Progenitor cell of endocrine pancreas (in vitro differentiated cells): ENCODE measurements around the gene TFAM. TPM values are rescaled to one million over a fixed set of nuclear protein-coding genes. Genes with fewer than 3 reads are reported as not detected.

Experiments used
- DNase-seq: peaks from one replicate; pipeline ENCODE4 v3.0.0; 2021; ENCODE audit warnings: low spot score; ENCODE audit not compliant: unreplicated experiment
- H3K27ac Mint-ChIP-seq: 2 replicates; pipeline ENCODE4 v1.8.0; 2021; ENCODE audit warnings: mild to moderate bottlenecking, moderate library complexity, mixed read lengths
- H3K27me3 Mint-ChIP-seq: 2 replicates; pipeline ENCODE4 v1.8.0; 2021; ENCODE audit warnings: mixed read lengths
- H3K36me3 Mint-ChIP-seq: 2 replicates; pipeline ENCODE4 v1.8.0; 2022; ENCODE audit warnings: mixed read lengths; ENCODE audit not compliant: insufficient read depth
- H3K4me1 Mint-ChIP-seq: 2 replicates; pipeline ENCODE4 v1.8.0; 2021; ENCODE audit warnings: low read depth, mixed read lengths
- H3K4me3 Mint-ChIP-seq: 2 replicates; pipeline ENCODE4 v1.8.0; 2021; ENCODE audit warnings: low read depth, mild to moderate bottlenecking, moderate library complexity, mixed read lengths
- H3K9me3 Mint-ChIP-seq: 2 replicates; pipeline ENCODE4 v1.8.0; 2021; ENCODE audit warnings: low read depth, mixed read lengths
- total RNA-seq: library from RNA; stranded (reverse); gene quantifications from 2 replicates; pipeline ENCODE4 v1.2.1, GENCODE V29; 2021
- TF ChIP-seq, protein P1 (sequence below): fragments of 200-600 bp; sonication (generic); IDR thresholded peaks from one replicate; pipeline ENCODE4 v1.5.0; 2021; ENCODE audit warnings: antibody characterized with exemption, mild to moderate bottlenecking; ENCODE audit not compliant: unreplicated experiment

TFAM gene
- total RNA-seq, 1 donor from 2014 or later, result 53.5 TPM

DNA sequence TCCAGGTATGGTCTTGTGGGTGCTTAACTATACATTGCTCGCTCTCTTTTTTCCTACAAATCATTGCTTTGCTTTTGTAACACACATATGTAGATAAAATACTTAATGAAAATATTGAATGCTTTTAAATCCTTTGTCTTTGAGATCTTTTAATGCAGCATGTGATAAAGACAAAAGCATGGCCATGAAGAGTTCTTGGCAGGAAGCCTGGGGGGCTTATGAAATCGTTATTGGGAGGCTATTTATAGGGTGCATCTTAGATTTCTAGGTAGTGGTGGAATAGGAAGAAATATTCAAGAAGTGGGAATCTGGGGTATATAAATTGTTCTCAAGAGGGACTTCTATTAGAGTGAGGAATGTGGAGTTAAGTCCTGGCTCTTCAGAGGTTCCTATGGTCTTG lies 28.5 kb upstream of the TFAM start:
- Mint-ChIP-seq H3K27ac (no peak overlapping the region), H3K36me3 (no peaks in the 10 kb centered on the region), H3K4me1 (peaks cover 6% of the 10 kb centered on the region), H3K4me3 (no peak overlapping the region), H3K9me3 (no peaks in the 10 kb centered on the region), H3K27me3 (no peaks in the 10 kb centered on the region)
- no peak for DNase-seq
- TF ChIP-seq, protein P1, sequence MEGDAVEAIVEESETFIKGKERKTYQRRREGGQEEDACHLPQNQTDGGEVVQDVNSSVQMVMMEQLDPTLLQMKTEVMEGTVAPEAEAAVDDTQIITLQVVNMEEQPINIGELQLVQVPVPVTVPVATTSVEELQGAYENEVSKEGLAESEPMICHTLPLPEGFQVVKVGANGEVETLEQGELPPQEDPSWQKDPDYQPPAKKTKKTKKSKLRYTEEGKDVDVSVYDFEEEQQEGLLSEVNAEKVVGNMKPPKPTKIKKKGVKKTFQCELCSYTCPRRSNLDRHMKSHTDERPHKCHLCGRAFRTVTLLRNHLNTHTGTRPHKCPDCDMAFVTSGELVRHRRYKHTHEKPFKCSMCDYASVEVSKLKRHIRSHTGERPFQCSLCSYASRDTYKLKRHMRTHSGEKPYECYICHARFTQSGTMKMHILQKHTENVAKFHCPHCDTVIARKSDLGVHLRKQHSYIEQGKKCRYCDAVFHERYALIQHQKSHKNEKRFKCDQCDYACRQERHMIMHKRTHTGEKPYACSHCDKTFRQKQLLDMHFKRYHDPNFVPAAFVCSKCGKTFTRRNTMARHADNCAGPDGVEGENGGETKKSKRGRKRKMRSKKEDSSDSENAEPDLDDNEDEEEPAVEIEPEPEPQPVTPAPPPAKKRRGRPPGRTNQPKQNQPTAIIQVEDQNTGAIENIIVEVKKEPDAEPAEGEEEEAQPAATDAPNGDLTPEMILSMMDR, result no peak

GRCh38 chr10:58358314-58358933 lies 26.8 kb upstream of the TFAM start:
- Mint-ChIP-seq H3K4me1 (peaks cover 1% of the 10 kb centered on the region), H3K4me3 (no peak overlapping the region), H3K27ac (no peak overlapping the region), H3K36me3 (no peaks in the 10 kb centered on the region), H3K9me3 (no peaks in the 10 kb centered on the region), H3K27me3 (no peaks in the 10 kb centered on the region)
- TF ChIP-seq, protein P1, result no peak
- DNase-seq, result no peak

GRCh38 chr10:58358947-58359346 lies 26.3 kb upstream of the TFAM start:
- no peak overlapping the region for H3K27ac Mint-ChIP-seq
- no peak overlapping the region for H3K4me3 Mint-ChIP-seq
- H3K9me3 Mint-ChIP-seq, result no peaks in the 10 kb centered on the region
- H3K27me3 Mint-ChIP-seq, result no peaks in the 10 kb centered on the region
- H3K4me1 Mint-ChIP-seq, result peaks cover 1% of the 10 kb centered on the region
- no peaks in the 10 kb centered on the region for H3K36me3 Mint-ChIP-seq
- no peak for DNase-seq
- TF ChIP-seq, protein P1, result no peak

DNA sequence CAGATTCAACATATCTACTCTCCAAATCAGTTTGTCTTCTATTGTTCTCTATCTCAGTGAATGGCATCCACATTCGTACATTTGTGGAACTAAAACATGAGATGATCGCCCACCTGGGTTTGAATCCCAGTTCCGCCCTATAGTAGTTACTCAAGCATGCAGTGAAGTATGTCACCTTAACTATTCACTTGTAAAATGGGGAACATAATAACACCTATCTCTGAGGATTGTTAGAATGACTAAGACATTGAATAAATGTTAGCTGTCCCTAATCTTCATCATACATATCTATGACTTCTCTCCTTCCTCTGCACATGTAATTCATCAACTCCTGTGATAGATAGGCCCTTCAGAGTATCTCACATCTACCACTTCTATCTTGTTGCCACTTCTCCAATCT lies 25.7 kb upstream of the TFAM start:
- no peak for DNase-seq
- Mint-ChIP-seq H3K4me3 (no peak overlapping the region), H3K27me3 (no peaks in the 10 kb centered on the region), H3K4me1 (peaks cover 1% of the 10 kb centered on the region), H3K9me3 (no peaks in the 10 kb centered on the region), H3K27ac (no peak overlapping the region), H3K36me3 (no peaks in the 10 kb centered on the region)
- TF ChIP-seq, protein P1, result no peak

DNA sequence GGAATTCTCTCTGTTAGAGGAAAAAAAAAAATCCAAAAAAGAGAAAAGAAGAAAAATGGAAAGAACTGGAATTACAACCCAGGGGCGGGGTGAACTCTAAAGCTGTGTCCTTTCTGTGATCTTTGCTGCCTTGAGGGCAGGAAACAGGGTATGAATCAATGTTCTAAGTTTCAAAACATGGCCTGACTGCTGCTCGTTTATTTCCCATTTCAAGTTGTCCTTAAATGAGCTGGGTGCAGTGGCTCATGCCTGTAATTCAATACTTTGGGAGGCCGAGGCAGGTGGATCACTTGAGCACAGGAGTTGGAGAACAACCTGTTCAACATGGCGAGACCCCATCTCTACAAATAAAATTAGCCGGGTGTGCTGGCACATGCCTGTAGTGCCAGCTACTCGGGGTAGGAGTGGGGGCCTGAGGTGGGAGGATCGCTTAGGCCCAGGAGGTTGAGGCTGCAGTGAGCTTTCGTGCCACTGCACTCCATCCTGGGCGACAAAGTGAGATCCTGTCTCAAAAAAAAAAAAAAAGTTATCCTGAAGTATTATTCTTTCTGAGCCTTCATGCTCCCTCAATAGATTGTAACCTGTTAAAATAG lies 24.7 kb upstream of the TFAM start:
- Mint-ChIP-seq H3K4me1 (peaks cover 1% of the 10 kb centered on the region), H3K36me3 (peaks cover 2% of the 10 kb centered on the region), H3K4me3 (no peak overlapping the region), H3K27ac (no peak overlapping the region), H3K9me3 (no peaks in the 10 kb centered on the region), H3K27me3 (no peaks in the 10 kb centered on the region)
- DNase-seq, result no peak
- TF ChIP-seq, protein P1, result no peak
